H9 (cell line): Measurements from ENCODE around the gene DVL3. TPM values are rescaled to one million over a fixed set of nuclear protein-coding genes. Genes with fewer than 3 reads are reported as not detected.

Source experiments
- DNase-seq: peaks from one replicate; pipeline ENCODE4 v3.0.0-alpha.2; 2017
- H2AFZ ChIP-seq: one replicate; pipeline ENCODE4 v1.6.1; 2013; ENCODE audit warnings: mild to moderate bottlenecking, low read length, control low read depth, moderate library complexity
- H2AK5ac ChIP-seq: 2 replicates; pipeline ENCODE4 v1.6.1; 2013; ENCODE audit warnings: low read length, control low read depth, mixed read lengths; ENCODE audit not compliant: insufficient read length
- H2BK120ac ChIP-seq: one replicate; pipeline ENCODE4 v1.6.1; 2013; ENCODE audit warnings: low read depth, mild to moderate bottlenecking, low read length, control low read depth, inconsistent platforms; ENCODE audit not compliant: poor library complexity, severe bottlenecking
- H2BK12ac ChIP-seq: 2 replicates; pipeline ENCODE4 v1.6.1; 2013; ENCODE audit warnings: low read length, control low read depth, mixed read lengths, low read depth; ENCODE audit not compliant: insufficient read length
- H2BK15ac ChIP-seq: 2 replicates; pipeline ENCODE4 v1.6.1; 2013; ENCODE audit warnings: low read depth, low read length, control low read depth
- H2BK20ac ChIP-seq: one replicate; pipeline ENCODE4 v1.6.1; 2013; ENCODE audit warnings: low read depth, mild to moderate bottlenecking, low read length, control low read depth, inconsistent platforms; ENCODE audit not compliant: poor library complexity, severe bottlenecking
- H2BK5ac ChIP-seq: 2 replicates; pipeline ENCODE4 v1.6.1; 2013; ENCODE audit warnings: low read length, control low read depth, mixed read lengths; ENCODE audit not compliant: insufficient read length
- H3K14ac ChIP-seq: 2 replicates; pipeline ENCODE4 v1.6.1; 2013; ENCODE audit warnings: low read length, control low read depth; ENCODE audit not compliant: insufficient read depth
- H3K18ac ChIP-seq: 2 replicates; pipeline ENCODE4 v1.6.1; 2013; ENCODE audit warnings: low read depth, mild to moderate bottlenecking, mixed read lengths, low read length, control low read depth; ENCODE audit not compliant: insufficient read length
- H3K23ac ChIP-seq: 2 replicates; pipeline ENCODE4 v1.6.1; 2013; ENCODE audit warnings: low read length, control low read depth, mixed read lengths, low read depth; ENCODE audit not compliant: insufficient read length
- H3K23me2 ChIP-seq: 2 replicates; pipeline ENCODE4 v1.6.1; 2013; ENCODE audit warnings: low read depth, mild to moderate bottlenecking, mixed read lengths, low read length, control low read depth; ENCODE audit not compliant: insufficient read length, poor library complexity, severe bottlenecking
- H3K27ac ChIP-seq: 2 replicates; pipeline ENCODE4 v1.5.1; 2013; ENCODE audit warnings: low read length, control low read depth, mixed read lengths, low read depth; ENCODE audit not compliant: insufficient read length
- H3K27me3 ChIP-seq: 2 replicates; pipeline ENCODE4 v1.6.1; 2013; ENCODE audit warnings: low read length, control low read depth, inconsistent platforms; ENCODE audit not compliant: insufficient read depth
- H3K4ac ChIP-seq: 2 replicates; pipeline ENCODE4 v1.6.1; 2013; ENCODE audit warnings: low read depth, mild to moderate bottlenecking, control low read depth, inconsistent platforms, low read length, moderate library complexity
- H3K4me1 ChIP-seq: 2 replicates; pipeline ENCODE4 v1.6.1; 2013; ENCODE audit warnings: low read length, control low read depth, inconsistent platforms; ENCODE audit not compliant: insufficient read depth
- H3K4me2 ChIP-seq: 2 replicates; pipeline ENCODE4 v1.6.1; 2013; ENCODE audit warnings: low read length, control low read depth, mixed read lengths; ENCODE audit not compliant: insufficient read length, insufficient read depth
- H3K56ac ChIP-seq: 2 replicates; pipeline ENCODE4 v1.6.1; 2013; ENCODE audit warnings: low read depth, mild to moderate bottlenecking, mixed read lengths, low read length, control low read depth; ENCODE audit not compliant: insufficient read length
- H3K79me1 ChIP-seq: 2 replicates; pipeline ENCODE4 v1.6.1; 2013; ENCODE audit warnings: low read depth, mild to moderate bottlenecking, moderate library complexity, low read length, control low read depth, inconsistent platforms; ENCODE audit not compliant: insufficient read depth, poor library complexity, severe bottlenecking
- H3K79me2 ChIP-seq: 2 replicates; pipeline ENCODE4 v1.6.1; 2013; ENCODE audit warnings: low read length, control low read depth, inconsistent platforms; ENCODE audit not compliant: insufficient read depth
- H3K9ac ChIP-seq: 2 replicates; pipeline ENCODE4 v1.6.1; 2013; ENCODE audit warnings: low read length, control low read depth, mixed read lengths; ENCODE audit not compliant: insufficient read length; ENCODE audit errors: extremely low read depth
- H3K9me3 ChIP-seq: one replicate; pipeline ENCODE4 v1.6.1; 2013; ENCODE audit warnings: low read depth, low read length, inconsistent platforms; ENCODE audit not compliant: control insufficient read depth
- H3T11ph ChIP-seq: one replicate; pipeline ENCODE4 v1.6.1; 2013; ENCODE audit warnings: mild to moderate bottlenecking, low read length, control low read depth, inconsistent platforms
- H4K20me1 ChIP-seq: one replicate; pipeline ENCODE4 v1.6.1; 2013; ENCODE audit not compliant: control insufficient read depth, insufficient read length, insufficient read depth
- H4K5ac ChIP-seq: 2 replicates; pipeline ENCODE4 v1.6.1; 2013; ENCODE audit warnings: low read depth, mild to moderate bottlenecking, mixed read lengths, low read length, control low read depth; ENCODE audit not compliant: insufficient read length
- H4K8ac ChIP-seq: replicated peaks from 2 replicates; pipeline ENCODE4 v1.6.1; 2013; ENCODE audit warnings: low read length, control low read depth, mixed read lengths, low read depth; ENCODE audit not compliant: insufficient read length
- H4K91ac ChIP-seq: 2 replicates; pipeline ENCODE4 v1.6.1; 2013; ENCODE audit warnings: low read depth, mild to moderate bottlenecking, moderate library complexity, mixed read lengths, low read length, control low read depth; ENCODE audit not compliant: insufficient read length
- H3K27ac Mint-ChIP-seq, 3 experiments: 2 replicates in 2 of 3; 3 replicates in 1 of 3; pipeline ENCODE4 v1.8.0; 2020 to 2021; ENCODE audit warnings: mixed read lengths in 3 of 3, mild to moderate bottlenecking in 1 of 3, moderate library complexity in 1 of 3
- H3K27me3 Mint-ChIP-seq: 2 replicates; pipeline ENCODE4 v1.8.0; 2021; ENCODE audit warnings: low read depth, mild to moderate bottlenecking, moderate library complexity, mixed read lengths
- H3K36me3 Mint-ChIP-seq, 3 experiments: 2 replicates in 2 of 3; 3 replicates in 1 of 3; pipeline ENCODE4 v1.8.0; 2020 to 2021; ENCODE audit warnings: low read depth in 3 of 3, mixed read lengths in 3 of 3; ENCODE audit not compliant: insufficient read depth in 1 of 3
- H3K4me1 Mint-ChIP-seq, 2 experiments: 2 replicates each; pipeline ENCODE4 v1.8.0; 2020; ENCODE audit warnings: mixed read lengths in 2 of 2
- H3K4me3 Mint-ChIP-seq, 2 experiments: 2 replicates in 1 of 2; 3 replicates in 1 of 2; pipeline ENCODE4 v1.8.0; 2020 to 2021; ENCODE audit warnings: mild to moderate bottlenecking in 2 of 2, mixed read lengths in 2 of 2, moderate library complexity in 1 of 2
- H3K9me3 Mint-ChIP-seq, 2 experiments: 2 replicates in 1 of 2; 3 replicates in 1 of 2; pipeline ENCODE4 v1.8.0; 2020; ENCODE audit warnings: mild to moderate bottlenecking in 2 of 2, mixed read lengths in 2 of 2, moderate library complexity in 1 of 2
- CTCF ChIP-seq: fragments of 200-600 bp; sonication (generic); conservative IDR thresholded peaks from 3 replicates; pipeline ENCODE4 v1.8.0; 2021; ENCODE audit warnings: antibody characterized with exemption, mild to moderate bottlenecking
- WGBS: extraction: QIAGEN DNeasy Blood & Tissue Kit; methylation state at CpG from one replicate; pipeline ENCODE4 v1.1.7; 2013; ENCODE audit warnings: missing lambda C conversion rate, low lambda C conversion rate, mixed read lengths; ENCODE audit not compliant: insufficient read length; ENCODE audit errors: extremely low coverage; 5-methylcytosine and 5-hydroxymethylcytosine counted together
- total RNA-seq: library from RNA; stranded (reverse); gene quantifications from 2 replicates; pipeline ENCODE4 v1.2.1, GENCODE V29; 2021

The DVL3 gene
- total RNA-seq, 1 experiment from 2014 or later: 64.7 TPM

GRCh38 chr3:184165543-184165942, 10.4 kb downstream of the DVL3 start:
- Histone ChIP-seq H4K91ac (no peak overlapping the region), H3K79me2 (peaks cover 4% of the 10 kb centered on the region; the same call in 1 of the 2 replicates), H3K4ac (no peak overlapping the region), H2BK120ac (no peak overlapping the region), H2AK5ac (no peak overlapping the region), H3K56ac (no peak overlapping the region), H4K20me1 (no peaks in the 10 kb centered on the region), H3K23me2 (no peaks in the 10 kb centered on the region), H3K9me3 (no peaks in the 10 kb centered on the region), H3K27ac (no peak overlapping the region), H3K4me1 (no peaks in the 10 kb centered on the region), H2BK5ac (no peak overlapping the region), H3K9ac (no peak overlapping the region), H3T11ph (no peak overlapping the region), H4K8ac (no peak overlapping the region), H3K18ac (no peak overlapping the region), H3K79me1 (no peaks in the 10 kb centered on the region), H3K23ac (no peak overlapping the region), H2BK20ac (no peak overlapping the region), H3K27me3 (no peaks in the 10 kb centered on the region), H4K5ac (no peak overlapping the region), H2AFZ (no peak overlapping the region), H3K14ac (no peak overlapping the region), H2BK12ac (no peak overlapping the region), H3K4me2 (no peak overlapping the region), H2BK15ac (no peak overlapping the region)
- Mint-ChIP-seq H3K9me3 (no peaks in the 10 kb centered on the region), H3K27me3 (no peaks in the 10 kb centered on the region), H3K27ac (no peak overlapping the region), H3K4me1 (no peaks in the 10 kb centered on the region), H3K36me3 (peaks cover 30 to 73% (median 67%) of the 10 kb centered on the region in 3 experiments; a peak in 6 of 7 replicates), H3K4me3 (no peak overlapping the region)
- no CpG with 5 or more reads among the region's 3 CpGs for WGBS
- no peak for DNase-seq
- no peak for TF ChIP-seq CTCF
